ENCODE results near the gene CUEDC1. TPM values are rescaled to one million over a fixed set of nuclear protein-coding genes. Genes with fewer than 3 reads are reported as not detected.

The CUEDC1 gene
- total and polyA plus RNA-seq, 2 of the 13 experiments (the other 11 are each of a cell fraction or from before 2014, with no cell fraction given) = 7.4 to 12.9 TPM

- TF ChIP-seq MAFF (IDR thresholded peaks at IDR 0.05; ENCODE audit: low read depth, low read length) (no peak), ZNF451 (CRISPR knock-in tag; IDR thresholded peaks at IDR 0.05) (0 out of 2 replicates have a peak, but pooled peaks have one; percentile 15), ZNF335 (CRISPR knock-in tag; IDR thresholded peaks at IDR 0.05) (0 out of 2 replicates have a peak, but pooled peaks have one; percentile 44), SSRP1 (CRISPR knock-in tag; IDR thresholded peaks at IDR 0.05) (no peak), MED8 (CRISPR knock-in tag; IDR thresholded peaks at IDR 0.05; ENCODE audit: insufficient replicate concordance) (no peak), NKX3-1 (CRISPR knock-in tag; IDR thresholded peaks at IDR 0.05) (no peak), MED13 (CRISPR knock-in tag; IDR thresholded peaks at IDR 0.05) (no peak), ZNF383 (CRISPR knock-in tag; IDR thresholded peaks at IDR 0.05; ENCODE audit: borderline replicate concordance) (no peak), ZNF142 (CRISPR knock-in tag; IDR thresholded peaks at IDR 0.05) (no peak), ZNF674 (CRISPR knock-in tag; IDR thresholded peaks at IDR 0.05; ENCODE audit: low read depth) (no peak), ZNF564 (CRISPR knock-in tag; IDR thresholded peaks at IDR 0.05) (no peak), FOXM1 (CRISPR knock-in tag; IDR thresholded peaks at IDR 0.05) (no peak), MXI1 (IDR thresholded peaks at IDR 0.05; ENCODE audit: borderline replicate concordance, low read depth, low read length) (no peak)
- TF ChIP-seq, protein P1, sequence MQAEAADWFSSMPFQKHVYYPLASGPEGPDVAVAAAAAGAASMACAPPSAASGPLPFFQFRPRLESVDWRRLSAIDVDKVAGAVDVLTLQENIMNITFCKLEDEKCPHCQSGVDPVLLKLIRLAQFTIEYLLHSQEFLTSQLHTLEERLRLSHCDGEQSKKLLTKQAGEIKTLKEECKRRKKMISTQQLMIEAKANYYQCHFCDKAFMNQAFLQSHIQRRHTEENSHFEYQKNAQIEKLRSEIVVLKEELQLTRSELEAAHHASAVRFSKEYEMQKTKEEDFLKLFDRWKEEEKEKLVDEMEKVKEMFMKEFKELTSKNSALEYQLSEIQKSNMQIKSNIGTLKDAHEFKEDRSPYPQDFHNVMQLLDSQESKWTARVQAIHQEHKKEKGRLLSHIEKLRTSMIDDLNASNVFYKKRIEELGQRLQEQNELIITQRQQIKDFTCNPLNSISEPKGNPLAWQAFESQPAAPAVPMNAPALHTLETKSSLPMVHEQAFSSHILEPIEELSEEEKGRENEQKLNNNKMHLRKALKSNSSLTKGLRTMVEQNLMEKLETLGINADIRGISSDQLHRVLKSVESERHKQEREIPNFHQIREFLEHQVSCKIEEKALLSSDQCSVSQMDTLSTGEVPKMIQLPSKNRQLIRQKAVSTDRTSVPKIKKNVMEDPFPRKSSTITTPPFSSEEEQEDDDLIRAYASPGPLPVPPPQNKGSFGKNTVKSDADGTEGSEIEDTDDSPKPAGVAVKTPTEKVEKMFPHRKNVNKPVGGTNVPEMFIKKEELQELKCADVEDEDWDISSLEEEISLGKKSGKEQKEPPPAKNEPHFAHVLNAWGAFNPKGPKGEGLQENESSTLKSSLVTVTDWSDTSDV (CRISPR knock-in tag; IDR thresholded peaks at IDR 0.05) = no peak
- TF ChIP-seq, protein P2, sequence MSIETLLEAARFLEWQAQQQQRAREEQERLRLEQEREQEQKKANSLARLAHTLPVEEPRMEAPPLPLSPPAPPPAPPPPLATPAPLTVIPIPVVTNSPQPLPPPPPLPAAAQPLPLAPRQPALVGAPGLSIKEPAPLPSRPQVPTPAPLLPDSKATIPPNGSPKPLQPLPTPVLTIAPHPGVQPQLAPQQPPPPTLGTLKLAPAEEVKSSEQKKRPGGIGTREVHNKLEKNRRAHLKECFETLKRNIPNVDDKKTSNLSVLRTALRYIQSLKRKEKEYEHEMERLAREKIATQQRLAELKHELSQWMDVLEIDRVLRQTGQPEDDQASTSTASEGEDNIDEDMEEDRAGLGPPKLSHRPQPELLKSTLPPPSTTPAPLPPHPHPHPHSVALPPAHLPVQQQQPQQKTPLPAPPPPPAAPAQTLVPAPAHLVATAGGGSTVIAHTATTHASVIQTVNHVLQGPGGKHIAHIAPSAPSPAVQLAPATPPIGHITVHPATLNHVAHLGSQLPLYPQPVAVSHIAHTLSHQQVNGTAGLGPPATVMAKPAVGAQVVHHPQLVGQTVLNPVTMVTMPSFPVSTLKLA (IDR thresholded peaks at IDR 0.05) = no peak
Observed at GRCh38 chr17:57995076-57995956, 40.1 kb upstream of the CUEDC1 start (continued).

Measured in HepG2 (cell line).